Hematopoietic multipotent progenitor cell (in vitro differentiated cells): ENCODE data around the gene MYH9. TPM values are rescaled to one million over a fixed set of nuclear protein-coding genes. Genes with fewer than 3 reads are reported as not detected.

Source experiments
- DNase-seq, 3 donors: peaks; one replicate each; pipeline ENCODE4 v3.0.0-alpha.2; 2011 to 2015; ENCODE audit warnings: low read depth in 2 of 3, low spot score in 2 of 3
- total RNA-seq: library from RNA; depleted of rRNA; stranded (reverse); fragments of >200 nt; gene quantifications from one replicate; pipeline ENCODE4 v1.2.3, GENCODE V29; 2012

Gene MYH9
- total RNA-seq, 1 donor: 329 TPM

DNA sequence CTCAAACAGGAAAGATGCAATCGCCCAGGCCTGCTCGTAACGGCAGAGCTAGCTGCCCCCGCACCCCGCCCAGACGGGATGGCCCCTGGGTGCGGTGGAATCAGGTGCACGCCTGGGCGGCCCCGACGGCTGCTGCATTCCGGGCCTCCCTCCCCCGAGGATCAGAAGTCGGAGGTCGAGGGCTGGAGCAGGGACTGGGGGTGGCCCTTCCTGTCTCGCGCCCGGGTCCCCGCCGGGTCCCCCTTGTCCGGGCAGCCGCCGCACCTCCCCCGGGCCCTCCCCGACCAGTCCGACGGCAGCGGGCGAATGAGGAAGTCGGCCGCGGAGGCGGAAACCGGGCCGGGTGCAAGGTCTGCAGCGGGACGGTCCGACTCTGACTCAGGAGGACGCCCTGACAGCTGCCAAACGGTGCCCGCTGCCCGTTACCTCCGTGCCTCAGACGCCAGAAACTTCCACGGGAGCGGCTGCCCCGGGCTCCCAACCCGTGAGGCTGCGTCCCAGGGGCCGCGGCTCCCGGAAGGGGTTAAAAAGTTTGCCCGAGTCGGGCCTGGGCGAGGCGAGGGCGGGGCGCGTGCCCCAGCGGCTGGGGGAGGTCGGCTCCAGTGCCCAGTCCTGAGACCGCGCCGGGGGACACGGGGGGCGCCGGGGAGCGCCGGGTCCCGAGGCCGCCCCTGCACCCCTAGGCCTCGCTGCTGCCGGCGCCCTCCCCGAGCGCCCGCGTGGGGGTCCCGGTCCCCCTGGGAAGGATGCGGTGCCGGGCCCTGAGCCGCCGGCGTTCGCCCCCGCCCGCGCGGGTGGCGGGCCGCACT lies 663 bp downstream of the MYH9 start:
- peak in 2 of 3 donors; percentile 75 to 77 for DNase-seq

DNA sequence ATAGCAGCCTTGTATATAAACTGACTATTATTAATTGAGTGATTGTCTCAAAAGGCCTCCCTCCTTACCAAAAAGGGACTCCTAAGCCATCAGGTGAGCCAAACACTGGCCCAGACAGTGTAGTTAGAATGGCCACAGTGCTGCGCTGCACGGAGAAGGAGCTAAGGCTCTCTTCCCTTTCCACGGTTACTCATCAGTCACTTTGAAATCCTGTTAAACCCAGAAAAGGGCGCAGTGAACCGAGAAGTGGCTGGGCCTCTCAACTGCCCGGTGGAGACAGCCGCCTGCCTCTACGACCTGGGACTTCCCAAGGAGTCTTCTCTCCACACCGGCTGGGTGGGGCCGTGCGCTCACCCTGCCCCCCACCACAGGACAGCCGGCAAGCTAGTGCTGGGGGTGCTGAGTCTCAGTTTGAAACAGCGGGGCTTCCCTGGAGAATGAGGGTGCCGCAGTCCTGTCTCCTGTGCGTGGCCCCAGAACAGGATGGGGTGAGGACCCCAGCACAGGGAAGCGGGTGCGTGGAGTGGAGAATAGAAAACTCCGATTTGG lies 1.3 kb downstream of the MYH9 start:
- no peak for DNase-seq

DNA sequence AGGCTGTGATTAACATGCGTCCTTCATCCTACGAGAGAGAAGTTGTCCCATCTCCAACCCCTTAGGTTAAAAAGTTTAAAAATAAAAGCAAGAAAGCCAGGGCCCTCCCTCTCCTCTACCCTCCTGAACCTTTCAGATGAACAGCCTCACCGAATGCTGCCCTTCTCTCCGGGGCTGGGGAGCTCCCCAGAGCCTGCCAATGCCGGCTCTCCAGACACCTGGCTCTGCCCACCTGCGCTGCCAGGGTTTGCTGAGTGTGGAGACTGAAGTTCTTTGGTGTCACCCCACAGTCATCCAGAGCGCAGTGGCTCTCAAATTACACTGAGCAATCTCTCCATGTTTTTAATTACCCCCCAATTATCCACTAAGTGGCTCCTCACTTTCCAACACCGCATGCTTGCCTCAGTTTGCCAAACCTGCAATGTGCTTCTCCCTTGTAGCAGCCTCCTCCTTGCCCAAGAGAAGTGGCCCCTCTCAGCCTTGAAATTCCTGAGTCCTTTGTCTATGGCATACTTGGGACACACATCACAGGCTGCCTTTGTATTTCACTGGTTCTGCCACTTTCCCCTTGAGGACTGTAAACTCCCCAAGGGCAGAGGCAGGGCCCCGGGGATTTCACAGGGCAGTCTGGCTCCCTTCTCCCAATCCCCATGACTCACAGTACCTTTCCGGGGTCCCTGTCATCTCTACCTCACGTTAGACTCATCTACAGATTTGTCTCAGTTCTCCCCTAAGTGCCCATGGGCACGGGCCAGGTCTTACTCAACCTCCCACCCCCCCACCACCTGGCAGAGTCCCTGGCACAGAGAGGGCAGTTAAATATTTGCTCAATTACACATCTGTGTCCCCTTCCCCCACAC lies 2.0 kb downstream of the MYH9 start:
- DNase-seq: no peak

DNA sequence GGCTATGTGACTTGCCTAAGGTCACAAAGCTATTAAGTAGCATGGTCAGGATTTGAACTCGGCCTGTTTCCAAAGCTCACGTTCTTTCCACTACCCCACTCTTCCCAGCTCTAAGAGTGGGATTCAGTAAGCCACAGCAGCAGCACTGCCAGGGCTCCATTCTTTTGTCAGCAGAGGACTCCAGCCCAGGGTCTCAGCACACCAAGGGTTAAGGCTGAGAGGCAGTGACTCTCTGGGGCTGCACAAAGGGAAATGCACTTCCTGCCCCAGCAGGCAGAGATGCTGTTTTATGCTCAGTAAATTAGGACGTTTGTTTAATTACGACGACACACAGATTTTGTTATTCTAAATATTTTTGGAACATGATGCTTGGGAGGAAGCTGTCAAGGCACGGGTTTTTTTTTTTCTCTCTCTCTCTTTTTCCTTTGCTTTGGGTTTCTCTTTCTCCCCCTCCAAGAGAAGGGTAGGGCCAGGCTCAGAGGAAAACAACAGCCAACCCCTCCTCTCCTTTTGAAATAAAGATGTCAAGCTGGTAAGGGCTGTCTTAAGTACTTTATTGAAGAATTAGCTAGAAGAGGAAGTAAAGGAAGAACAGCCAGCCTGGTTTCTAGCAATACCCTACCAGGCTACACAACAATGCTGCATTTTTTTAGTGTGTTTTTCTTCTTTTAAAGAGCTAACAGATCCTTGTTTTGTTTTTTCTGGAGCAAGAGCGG lies 2.8 kb downstream of the MYH9 start:
- peak in 1 of 3 donors; percentile 71 for DNase-seq

DNA sequence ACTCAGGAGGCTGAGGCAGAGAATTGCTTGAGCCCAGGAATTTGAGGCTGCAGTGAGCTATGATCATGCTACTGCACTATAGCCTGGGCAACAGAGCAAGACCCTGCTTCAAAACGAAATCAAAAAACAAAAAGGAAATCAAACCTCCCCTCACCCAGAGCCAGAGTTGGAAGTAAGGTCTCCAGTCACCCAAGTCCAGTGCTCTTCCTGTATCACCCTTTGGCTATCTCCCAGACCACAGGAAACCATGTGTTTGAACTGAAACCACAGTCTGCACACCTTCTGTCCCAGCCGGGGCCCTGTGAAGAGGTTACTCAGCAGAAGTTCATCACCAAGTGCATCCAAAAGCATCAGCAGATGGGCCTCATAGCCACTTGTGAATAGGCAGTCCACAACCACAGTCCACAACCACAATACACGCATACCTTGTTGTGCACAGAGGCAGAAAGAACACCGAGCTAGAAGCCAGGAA lies 4.6 kb downstream of the MYH9 start:
- peak in 1 of 3 donors; percentile 72 for DNase-seq

DNA sequence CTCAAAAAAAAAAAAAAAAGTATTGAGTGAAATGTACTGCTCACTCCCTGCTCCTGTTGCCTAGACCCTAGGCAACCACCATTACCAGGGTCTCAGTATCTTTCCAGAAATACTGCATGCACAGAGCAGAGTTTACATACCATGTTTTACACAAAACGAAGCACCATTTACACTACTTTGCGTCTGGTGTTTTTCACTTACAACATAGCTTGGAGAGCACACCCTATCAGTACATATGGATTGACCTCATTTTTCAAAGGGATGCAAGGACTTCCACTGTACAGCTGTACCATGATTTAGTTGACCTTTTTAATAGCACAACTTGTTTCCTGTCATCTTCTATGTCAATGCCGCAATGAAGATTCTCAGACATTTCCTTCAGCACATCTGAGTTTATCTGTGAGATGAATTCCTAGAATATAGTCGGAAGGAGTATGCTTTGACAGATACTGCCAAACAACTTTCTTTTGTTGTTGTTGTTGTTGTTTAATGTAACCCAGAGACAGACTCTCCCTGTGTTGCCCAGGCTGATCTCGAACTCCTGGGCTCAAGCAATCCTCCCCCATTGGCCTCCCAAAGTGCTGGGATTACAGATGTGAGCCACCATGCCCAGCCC lies 6.1 kb downstream of the MYH9 start:
- no peak for DNase-seq

DNA sequence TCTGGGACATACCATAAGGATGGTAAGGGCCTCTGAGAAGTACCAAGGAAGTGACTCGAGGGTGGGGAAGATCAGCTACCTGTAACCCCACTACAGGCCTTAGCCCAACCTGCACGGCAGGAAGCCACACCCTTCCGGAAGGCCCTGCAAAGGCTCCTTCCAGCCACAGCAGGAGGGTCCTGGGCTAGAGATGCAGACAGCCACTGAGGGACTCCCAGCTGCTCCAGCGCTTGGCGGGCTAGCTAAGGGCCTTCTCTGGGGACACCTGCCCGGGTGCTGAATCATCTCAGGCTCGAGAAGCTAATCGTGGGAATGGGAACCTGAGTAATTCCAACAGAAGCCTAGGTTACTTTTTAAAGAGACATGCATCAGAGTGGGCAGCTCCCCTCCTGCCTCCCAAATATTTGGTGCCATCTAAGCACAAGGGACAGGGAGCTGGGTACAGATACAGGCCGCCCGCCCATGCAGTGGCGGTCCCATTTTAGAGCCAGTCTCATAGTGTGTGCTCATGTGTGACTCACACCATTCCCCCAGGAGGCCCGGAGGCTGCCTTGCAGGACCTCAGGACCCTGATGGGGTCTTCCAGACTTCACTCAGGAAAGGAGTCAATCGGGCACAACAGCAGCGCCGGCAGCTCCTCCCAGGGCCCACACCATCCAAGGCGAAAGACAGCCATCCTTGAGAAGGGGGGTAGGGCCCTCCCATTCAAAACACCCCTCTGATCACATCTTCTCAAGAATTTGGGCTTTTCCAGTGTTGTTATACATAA lies 8.0 kb downstream of the MYH9 start:
- no peak for DNase-seq

DNA sequence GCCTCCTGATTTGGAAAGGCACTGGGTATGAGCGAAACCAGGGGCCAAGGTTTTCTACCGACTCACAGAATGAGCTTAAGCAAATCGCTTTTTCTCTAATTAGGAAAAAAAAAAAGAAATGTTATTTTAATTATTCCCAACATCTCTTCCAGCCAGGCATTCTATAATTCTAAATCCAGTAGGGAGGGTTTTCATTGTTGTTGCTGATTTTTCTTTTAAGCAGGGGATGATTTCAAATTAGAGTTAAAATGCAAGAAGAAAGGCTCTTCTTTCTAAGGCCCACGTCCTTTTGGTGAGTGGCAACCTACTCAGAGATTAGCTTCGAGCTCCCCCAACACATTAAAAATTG lies 8.9 kb downstream of the MYH9 start:
- no peak for DNase-seq

DNA sequence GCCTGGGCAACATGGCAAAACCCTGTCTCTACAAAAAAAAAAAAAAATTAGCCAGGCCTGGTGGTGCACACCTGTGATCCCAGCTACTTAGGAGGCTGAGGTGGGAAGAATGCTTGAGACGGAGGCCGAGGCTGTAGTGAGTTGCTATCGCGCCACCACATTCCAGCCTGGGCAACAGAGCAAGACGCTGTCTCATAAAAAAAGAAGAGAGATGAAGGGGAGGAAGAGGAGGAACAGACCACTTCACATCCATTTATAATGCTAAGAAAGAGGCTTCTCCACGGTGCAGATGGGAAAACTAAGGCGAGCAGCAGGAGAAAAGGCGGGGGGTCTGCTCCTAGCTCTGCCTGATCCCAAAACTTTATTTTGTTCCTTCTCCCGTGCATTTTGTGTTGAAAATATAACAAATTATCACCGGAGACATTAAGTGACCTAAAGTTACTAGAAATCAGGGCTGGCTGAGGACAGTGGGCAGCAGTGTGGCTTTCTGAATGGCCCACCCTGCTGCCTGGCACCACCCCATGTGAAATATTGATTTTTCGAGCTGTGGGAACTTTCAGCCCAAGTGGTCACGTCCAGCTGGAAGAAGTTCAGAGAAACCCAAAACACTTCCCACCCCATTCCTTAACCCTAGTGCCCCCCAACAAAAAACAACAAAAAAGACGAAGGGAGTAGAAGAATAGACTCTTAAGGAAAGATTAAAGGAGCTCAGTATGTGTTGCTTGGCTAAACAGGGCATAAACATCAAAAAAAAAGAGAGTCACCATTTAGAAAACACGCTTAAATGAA lies 9.5 kb downstream of the MYH9 start:
- no peak for DNase-seq

DNA sequence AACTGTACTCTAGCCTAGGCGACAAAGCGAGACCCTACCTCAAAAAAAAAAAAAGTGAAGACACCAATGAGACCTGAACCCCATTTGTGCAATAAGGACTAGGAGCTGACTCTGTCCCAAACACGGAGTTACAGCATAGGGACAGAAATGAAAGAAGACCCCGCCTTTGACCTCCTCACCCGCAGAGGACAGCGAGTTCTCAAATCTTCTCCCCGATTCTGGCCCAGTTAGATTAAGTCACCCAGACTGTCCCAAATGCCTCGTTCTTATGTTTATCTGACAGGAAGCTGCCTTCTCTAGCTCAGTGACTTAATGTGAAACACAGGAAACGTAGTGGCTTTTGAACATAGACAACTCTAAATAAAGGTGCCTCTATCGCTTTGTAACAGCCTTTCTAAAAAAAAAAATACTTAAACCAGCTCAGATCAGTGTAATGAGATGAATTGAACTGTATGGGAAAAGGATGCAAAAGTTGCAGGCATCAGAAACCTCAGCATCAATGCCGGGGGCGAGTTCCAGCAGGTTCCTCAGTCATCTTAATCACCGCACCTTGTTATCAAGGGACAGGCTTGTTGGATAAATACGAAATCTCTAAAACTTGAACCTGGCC lies 10.6 kb downstream of the MYH9 start:
- peak in 2 of 3 donors; percentile 82 to 85 for DNase-seq

DNA sequence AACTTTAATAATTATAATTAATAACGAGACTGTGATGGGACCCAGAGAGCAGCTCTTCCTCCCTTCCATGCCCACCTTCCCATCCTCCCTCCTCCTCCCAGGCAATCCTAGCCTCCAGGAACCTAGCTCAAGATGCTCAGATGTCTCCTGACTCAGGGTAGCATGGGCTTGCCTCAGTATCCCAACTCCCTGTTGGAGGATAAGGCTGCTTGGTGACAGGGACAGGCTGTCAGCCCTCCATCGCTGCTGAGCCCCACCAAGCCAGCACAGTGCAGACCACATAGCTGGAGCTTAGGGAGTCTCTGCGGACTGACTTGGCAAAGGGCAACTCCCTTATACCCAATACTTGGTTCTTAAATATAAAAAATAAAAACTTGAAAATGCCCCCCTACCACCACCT lies 11.5 kb downstream of the MYH9 start:
- DNase-seq: no peak

DNA sequence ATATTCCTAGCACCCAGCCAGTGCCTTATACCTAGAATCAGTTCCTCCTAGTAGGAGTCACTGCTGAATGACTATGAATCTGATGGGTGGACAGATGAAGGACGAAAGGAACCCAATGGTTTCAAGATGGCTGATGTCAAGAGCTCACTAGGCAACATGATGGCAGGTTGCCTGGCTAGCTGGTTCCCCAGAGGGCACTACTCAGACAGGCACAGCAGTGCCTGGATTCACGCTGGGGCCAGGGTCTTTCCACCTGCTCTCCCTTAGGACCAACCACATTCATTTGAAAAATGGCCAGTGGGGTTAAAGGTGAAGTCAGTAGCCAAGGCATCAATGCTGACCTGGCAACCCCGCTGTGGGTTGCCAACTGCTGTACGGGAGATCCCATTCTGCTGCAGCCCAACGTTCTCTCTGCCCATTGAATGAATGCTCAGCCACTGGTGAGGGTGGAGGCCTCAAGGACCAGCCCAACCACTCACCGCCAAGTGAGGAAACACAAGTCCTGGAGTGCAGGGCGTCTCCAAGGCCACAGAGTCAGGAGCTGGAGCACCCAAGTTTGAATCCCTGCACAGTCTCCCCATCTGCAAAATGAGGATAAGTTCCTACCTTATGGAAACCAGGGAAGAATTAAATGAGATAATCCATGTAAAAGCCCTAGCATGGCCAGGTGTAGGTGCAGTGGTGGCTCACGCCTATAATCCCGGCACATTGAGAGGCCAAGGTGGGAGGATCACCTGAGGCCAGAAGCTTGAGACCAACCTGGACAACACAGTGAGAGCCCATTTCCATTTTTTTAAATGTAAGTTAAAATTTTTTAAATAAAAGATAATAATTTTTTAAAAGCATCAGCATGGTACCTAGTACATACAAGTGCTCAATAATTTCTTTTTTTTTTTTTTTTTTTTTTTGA lies 12.4 kb downstream of the MYH9 start:
- DNase-seq: no peak

DNA sequence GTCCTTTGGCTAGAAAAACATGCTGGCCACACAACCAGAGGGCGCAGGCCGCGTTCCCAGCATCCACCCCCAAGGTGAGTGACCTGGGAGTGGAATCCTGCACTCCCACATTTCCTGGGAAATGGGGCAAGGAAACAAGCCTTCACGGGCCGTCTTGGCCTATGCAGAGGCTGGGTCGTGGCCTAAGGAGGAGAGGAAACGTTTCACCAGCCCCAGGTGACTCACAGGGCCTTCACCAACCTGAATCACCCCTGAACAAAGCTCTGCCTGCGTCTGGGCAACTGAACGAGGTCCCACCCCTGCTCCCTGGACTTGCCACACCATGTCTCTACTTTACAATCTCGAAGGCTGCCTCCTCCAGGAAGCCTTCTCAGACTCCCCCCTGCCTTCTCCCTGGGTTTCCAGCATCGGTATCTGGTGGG lies 13.2 kb downstream of the MYH9 start:
- no peak for DNase-seq

DNA sequence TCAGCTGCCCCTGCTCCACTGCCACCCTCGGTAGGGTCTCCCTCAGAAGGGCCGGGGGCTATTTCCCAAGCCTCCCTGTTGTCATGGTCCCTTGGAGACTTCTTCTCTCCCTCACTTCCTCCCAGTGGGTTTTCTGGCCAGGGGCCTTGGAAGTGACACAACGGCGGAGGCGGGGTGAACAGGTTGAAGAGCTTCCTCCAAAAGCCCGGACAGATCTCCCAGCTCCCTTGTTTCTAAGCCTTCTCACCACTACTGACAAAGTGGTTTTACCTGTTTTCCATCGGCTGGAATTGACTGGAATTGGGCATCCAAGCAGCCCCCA lies 14.5 kb downstream of the MYH9 start:
- DNase-seq: peak in 1 of 3 donors; percentile 61

DNA sequence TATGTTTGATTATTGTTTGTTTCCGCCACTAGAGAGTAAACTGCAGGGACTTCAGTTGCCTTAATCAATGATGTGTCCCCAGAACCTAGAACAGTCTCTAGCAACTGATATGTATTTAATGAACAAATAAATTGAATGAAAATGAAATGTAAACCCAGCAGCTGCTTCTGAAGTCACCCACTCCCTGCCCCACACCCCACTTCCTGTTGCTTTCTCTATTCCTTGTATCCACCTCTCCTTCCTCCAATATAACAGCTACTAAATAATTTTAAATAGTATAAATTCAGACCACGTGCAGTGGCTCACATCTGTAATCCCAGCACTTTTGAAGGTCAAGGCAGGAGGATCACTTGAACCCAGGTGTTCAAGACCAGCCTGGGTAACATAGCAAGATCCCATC lies 15.8 kb downstream of the MYH9 start:
- DNase-seq: no peak

DNA sequence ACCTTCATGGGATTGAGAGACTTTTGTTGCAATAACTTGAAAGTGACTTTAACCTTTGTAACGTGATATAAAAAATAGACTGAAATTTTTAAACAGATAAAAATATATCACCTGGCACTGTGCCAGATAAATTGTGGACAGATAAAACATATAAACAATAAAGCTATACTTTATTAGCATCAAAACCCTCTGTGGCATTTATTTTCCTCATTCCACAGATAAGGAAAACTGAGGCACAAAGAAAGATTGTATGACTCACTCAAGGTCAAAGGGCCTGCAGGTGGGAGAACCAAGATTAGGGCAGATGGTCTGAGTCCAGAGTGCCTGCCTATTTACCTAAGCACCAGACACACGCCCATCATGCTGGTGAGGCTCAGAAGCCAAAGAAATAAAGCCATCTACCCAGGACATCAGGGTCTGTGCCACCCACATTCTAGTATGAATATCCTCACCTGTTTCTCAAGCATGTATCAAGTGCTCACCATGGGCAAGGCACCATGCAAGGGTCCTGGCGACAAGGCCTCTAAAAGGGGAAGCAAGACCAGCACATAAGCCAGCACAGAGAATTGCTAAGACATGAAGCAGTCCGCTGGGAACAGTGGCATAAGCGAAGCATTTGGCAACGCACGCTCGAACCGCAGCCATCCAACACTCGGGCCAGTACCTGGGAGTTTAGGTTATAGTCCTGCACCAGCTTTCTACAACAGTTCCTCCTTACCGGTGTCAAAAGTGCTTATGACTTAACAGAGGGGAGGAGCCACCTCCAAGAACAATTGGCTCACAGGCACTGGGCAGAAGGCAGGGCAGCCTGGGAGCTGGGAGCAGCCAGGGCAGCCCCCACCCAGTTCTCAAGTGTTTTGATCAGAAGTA lies 17.6 kb downstream of the MYH9 start:
- DNase-seq: peak in 1 of 3 donors; percentile 53
